ENCODE data around the gene PVR.
"Not testable (repeated sequence)": the region's sequence is repeated elsewhere in the genome, so short reads cannot be mapped to it uniquely, and the experiment has no call there.

Gene PVR

DNA sequence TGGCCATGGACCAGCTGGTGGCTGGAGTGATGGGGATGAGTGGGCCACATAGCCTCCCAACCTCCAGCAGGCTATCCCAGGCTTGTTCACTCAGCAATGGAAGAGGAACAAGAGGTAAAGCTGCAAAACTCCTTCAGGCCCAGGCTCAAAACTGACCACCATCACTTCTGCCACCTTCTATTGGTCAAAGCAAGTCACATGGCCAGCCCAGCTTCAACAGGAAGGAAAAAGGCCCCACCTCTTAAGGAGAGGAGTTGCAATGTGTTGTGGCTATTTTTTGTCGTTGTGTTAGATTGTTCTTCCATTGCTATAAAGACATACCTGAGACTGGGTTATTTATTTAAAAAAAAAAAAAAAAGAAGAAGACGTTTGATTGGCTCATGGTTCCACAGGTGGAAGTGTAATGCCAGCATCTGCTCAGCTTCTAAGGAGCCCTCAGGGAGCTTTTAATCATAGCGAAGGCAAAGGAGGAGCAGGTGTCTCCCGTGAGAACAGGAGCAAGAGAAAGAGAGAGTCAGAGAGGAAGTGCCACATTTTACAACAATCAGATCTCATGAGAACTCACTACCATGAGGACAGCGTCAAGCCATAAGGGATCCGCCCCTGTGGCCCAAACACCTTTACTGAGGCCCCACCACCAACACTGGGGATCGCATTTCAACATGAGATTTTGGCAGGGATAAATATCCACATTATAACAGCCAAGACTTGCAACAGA is 24.9 kb upstream of the PVR start:
- DNase-seq, result no peak

DNA sequence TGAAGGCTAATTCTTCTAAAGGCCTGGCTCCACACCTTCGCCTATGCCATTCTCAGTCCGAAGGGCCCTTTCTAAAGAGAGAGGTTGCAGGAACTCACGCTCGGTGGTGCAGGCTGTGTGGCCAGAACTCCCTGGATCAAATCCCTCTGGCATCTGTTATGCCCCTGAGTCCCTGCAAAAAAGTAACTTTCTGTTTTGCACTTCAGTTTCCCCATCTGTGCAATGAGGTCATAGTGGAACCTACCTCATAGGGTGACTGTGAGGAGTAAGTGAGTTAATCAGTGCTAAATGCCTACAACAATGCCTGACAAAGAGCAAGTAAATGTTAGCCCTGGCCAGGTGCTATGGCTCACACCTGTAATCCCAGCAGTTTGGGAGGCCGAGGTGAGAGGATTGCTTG is 23.0 kb upstream of the PVR start:
- no peak for DNase-seq

DNA sequence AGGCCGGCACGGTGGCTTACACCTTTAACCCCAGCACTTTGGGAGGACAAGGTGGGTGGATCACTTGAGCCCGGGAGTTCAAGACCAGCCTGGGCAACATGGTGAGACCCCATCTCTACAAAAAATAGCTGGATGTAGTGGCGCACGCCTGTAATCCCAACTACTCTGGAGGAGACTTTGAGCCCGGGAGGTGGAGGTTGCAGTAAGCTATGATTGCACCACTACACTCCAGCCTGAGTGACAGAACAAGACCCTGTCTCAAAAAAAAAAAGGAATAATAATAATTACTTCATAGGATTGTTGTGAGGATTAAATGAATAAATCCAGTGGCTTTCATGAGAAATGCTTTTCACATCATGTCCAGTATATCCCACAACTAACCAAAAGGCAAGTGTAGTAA is 22.3 kb upstream of the PVR start:
- DNase-seq, result no peak

DNA sequence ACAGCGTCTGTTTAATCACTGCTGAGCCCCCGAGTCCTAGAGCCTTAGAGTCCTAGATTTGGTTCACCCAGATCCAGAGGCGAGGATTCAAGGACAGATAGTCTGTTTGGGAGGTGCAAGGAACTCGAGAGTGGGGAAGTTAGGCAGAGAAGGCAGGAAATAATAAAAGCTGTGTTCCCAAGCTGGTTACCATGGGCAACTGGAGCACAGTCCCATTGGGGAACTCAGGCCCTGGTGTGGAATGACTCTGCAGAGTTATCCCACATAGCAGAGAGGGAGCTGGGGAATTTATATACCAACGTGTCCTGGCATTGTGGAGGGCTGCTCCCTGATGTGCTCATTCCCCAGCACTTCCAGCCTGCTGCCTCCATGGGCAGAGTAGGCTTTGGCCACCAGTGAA is 20.6 kb upstream of the PVR start:
- DNase-seq, result no peak

DNA sequence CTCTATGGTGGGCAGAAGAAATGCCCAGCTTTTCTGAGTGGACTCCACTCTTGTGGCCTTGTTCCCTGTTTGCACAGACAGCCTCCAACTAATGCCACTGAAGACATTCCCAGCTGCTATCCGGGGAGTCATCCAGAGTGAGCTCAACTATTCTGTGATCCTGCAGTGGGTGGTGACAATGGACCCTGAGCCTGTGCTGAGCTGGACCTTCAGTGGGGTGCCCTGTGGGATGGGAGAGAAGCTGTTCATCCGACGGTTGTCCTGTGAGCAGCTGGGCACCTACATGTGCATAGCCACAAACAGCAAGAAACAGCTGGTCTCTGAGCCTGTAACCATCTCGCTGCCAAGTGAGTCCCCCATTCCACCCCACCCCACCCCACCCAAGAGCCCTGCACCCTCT is 20.1 kb upstream of the PVR start:
- no peak for DNase-seq

DNA sequence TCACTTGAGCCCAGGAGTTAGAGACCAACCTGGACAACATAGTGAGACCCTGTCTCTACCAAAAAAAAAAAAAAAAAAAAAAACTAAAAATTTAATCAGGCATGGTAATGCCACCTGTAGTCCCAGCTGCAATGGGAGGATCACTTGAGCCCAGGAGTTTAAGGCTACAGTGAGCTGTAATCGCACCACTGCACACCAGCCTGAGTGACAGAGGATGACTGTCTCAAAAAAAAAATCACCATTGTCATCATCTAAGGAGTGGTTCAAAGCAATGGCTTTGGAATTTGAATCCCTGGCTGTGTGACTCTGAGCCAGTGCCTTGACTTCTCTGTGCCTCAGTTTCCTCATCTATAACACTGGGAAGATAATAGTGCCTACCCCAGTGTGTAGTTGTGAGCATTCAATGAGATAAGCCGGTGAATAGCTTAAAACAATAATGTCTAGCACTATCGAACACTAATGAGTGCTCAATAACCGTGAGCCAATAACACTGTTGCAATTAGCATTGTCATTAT is 18.8 kb upstream of the PVR start:
- no peak for DNase-seq

DNA sequence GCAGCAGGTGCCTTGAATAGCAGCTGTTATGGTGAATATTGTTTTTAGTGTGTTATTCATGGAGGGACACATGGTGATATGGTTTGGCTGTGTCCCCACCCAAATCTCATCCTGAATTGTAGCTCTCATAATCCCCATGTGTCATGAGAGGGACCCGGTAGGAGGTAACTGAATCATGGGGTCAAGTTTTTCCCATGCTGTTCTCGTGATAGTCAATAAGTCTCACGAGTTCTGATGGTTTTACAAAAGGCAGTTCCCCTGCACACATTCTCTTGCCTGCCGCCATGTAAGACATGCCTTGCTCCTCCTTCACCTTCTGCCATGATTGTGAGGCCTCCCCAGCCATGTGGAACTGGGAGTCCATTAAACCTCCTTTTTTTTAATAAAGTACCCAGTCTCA is 18.1 kb upstream of the PVR start:
- not testable (repeated sequence) for DNase-seq

DNA sequence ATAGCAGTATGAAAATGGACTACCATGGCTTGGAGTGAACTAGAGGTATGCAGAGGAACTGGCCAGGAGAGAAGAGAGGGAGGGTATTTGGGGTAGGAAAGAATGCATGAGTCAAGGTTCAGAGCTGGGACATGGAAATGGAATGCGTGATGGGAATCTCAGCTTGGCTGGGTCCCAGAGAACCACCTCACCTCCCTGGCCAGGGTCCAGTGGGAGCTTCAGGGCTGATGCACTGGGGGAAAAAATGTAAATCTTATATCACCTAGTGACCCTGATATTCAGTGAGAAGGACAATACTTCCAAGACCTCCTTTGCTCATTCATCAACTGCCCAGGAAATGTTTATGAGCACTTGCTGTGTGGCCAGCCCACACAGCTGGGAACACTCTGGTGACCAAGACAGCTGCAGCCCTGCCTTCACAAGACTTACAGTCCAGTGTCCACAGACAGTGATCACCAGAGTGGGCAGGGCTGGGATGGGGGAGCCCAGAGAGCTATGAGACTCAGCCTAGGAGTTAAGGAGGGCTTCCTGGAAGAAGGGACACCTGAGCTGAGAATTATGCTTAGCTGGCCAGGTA is 17.6 kb upstream of the PVR start:
- DNase-seq, result no peak

DNA sequence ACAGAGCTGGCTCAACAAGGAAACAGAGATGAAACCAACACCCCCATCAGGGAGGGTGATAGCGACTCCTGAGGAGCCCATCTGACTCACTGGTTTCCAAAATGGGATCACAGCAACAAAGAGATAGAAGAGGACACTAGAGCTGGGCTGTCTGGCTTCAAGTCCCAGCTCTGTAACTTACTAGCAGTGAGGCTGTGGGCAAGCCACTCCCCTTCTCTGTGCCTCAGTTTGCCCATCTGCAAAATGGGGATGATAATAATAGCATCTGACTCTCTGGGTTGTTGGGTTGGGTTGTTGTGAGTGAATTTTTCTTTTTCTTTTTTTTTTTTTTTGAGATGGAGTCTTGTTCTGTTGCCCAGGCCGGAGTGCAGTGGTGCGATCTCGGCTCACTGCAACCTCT is 16.1 kb upstream of the PVR start:
- no peak for DNase-seq

DNA sequence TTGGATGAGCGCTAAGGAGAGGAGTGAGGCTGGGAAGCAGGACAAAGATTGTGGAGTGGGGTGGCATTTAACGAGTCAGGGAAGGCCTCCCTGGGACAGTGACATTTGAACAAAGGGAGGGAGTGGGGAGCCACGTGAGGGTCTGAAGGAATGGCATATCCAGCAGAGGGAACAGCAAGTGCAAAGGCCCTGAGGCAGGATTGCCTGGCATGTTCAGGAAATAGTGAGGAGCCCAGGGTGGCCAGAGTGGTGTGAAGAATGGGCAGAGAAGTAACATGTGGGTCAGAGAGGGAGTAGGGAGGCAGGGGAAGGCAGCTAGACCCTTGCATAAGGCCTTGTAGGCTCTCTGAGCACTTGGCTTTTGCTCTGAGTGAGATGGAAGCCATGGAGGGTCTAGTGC is 14.9 kb upstream of the PVR start:
- DNase-seq, result no peak

DNA sequence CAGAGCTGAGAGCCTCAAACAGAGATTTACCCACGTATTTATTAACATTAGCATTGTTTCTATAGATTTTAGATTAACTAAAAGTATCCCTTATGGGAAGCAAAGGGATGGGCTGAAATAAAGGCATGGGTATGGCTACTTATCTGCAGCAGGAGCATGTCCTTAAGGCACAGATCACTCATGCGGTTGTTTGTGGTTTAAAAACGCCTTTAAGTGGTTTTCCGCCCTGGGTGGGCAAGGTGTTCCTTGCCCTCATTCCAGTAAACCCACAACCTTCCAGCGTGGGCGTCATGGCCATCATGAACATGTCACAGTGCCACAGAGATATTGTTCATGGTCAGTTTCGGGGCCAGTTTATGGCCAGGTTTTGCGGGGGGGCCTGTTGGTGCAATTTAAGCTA is 12.1 kb upstream of the PVR start:
- not testable (repeated sequence) for DNase-seq

DNA sequence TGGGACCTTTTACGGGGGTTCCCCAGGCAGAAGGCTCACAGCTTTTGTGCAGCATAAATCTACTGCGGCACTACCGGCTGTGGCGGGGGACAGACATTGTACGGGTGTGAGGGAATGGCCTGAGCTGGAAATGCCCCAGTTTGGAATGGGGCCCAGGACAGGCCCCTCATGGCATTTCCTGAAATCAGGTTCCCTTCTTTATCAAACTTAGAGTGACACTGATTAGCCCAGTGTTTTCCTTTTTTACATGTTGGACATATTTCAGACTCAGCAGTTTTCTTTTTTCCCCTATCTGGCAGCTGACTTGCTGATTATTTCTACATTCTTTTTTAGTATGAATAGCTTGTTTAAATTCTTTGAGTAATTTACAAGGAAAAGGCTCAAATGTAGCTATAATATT is 9.7 kb upstream of the PVR start:
- DNase-seq, result not testable (repeated sequence)

DNA sequence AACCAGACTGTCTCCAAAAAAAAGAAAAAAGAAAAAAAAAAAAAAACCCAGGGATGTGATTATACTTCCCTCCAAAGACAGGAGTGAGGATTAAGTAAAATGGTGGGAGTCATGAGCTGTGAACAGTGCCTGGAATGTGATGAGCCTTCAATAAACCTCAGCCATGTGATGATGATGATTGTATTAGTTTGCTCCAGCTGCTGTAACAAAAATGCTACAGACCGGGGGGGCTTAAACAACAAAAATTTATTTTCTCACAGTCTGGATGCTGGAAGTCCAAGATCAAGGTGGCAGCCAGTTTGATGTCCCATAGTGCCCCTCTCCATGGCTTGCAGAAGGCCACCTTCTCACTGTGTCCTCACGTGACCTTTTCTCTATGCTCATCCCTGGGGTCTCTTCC is 8.9 kb upstream of the PVR start:
- no peak for DNase-seq

DNA sequence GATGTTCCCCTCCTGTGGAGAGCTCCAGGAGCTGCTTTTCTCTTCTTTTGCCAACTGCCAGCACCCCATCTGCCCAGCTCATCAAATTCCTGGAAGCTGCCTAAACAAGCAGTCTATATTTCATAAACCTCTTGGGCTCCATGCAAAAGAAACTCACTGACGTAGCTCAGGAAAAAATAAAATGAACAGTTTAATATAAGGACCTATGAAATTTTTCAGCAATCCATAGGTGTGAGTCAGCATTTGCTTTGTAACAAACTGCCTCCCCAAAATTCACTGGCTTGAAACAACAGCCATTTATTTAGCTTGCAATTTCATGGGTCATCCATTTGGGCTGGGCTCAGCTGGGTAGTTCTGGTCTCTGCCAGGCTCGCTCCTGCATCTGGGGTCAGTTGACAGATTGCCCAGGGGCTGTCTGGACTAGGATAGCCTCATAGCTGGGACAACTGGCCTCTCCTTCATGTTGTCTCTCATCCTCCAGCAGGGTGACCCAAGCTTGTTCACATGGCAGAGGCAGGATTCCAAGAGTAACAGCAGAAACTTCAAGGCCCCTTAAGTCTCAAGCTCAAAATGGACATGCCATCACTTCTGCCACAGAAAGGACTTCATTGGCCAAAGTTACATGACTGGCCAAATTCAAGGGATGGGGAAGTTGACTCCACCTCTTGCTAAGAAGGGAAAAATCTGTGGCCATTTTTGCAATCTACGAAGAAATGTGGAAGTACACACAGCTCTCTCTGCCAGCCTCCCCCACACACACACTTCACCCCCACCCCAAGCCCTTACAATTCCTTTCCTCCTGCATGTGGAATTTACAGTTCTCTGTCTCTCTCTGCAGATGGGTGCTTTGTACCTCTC is 7.9 kb upstream of the PVR start:
- DNase-seq, result no peak

DNA sequence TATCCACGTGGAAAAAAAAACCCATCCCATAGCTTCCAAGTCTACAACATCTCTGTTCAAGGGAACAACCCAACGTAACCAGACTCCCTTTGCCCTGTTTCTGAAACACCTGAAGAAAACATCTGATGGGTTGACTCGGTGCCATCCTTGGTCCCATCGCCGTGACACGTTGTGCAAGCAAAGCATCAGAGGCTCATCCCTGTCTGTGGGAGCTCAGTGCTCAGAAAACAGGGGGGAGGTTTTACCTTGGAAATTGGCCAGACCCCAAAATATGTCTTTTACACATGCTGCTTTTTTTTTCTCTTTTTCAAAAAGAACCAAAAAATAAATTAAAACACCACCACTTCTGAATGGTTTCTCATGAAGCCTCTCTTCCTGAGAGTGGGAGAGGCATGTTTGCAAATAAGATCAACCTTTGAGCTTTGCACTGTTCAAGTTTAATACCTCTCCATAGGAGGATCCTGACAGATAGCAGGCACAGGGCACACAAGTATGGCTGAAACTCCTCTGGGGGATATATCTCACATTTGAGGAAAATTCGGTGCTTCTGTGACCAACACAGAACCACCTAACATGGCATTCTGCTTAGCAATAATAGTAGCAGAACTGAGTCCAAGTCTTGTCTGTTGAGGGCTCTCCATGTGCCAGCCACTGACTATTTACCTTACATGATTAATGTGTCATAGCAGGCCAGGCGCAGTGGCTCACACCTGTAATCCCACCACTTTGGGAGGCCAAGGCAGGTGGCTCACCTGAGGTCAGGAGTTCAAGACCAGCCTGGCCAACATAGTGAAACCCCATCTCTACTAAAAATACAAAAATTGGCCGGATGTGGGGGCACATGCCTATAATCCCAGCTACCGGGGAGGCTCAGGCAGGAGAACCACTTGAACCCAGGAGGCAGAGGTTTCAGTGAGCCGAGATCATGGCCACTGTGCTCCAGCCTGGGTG is 7.0 kb upstream of the PVR start:
- DNase-seq, result no peak

DNA sequence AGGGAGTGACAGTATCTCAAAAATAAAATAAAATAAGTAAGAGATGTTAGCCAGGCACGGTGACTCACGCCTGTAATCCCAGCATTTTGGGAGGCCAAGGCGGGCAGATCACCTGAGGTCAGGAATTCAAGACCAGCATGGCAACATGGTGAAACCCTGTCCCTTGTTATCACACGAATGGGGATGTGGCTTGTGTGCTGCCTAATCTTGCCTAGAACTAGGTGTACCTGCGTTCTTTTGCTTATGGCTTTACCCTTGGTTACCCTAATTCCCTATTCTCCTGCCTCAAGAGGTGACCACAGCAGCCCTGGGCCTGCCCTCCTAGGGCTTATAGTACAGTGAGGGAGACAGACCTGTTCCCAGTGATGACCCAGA is 6.3 kb upstream of the PVR start:
- DNase-seq, result no peak

DNA sequence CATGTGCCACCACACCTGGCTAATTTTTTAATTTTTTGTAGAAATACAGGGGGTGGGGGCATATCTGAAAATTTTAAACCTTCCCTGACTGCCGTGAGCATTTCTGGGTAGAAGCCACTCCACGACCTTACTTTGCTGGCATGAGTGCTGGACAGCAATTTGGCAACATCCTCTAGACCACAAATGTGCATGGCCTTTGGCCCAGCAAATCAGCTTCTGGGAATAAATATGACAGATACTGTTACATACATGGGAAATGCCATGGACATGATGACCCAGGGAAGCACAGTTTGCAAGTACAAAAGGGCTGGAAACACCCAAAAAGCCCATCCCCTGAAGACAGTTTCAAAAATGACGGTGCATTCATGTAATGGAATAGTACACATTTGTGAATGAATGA is 3.2 kb upstream of the PVR start:
- DNase-seq, result no peak

DNA sequence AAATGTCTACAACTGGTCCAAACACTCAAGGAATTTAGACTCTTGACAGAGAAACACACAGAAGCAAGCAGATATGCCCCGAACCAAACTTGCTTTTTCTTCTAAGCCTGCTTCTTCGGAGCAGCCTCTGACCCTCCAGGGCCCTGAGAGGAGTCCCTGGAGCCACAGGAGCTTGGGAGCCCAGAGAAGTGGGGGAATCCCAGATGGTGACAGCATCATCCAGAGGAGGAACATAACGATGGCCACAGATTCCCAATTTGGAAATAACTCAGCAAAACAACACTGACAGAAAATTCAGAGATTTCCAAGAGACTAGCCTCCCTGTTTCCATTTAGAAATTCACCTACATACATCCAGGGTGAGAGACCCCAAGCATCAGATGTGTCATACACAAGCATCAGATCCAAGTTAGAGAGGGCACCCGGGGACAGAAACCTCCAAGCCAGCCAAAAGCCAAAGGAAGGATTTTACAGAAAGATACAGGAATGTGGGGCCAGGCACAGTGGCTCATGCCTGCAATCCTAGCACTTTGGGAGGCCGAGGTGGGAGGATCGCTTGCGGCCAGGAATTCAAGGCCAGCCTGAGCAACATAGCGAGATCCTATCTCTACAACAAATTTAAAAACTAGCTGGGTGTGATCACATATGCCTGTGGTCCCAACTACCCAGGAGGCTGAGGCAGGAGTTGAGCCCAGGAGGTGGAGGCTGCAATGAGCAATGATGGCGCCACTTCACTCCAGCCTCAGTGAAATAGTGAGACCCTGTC is 2.0 kb upstream of the PVR start:
- no peak for DNase-seq

DNA sequence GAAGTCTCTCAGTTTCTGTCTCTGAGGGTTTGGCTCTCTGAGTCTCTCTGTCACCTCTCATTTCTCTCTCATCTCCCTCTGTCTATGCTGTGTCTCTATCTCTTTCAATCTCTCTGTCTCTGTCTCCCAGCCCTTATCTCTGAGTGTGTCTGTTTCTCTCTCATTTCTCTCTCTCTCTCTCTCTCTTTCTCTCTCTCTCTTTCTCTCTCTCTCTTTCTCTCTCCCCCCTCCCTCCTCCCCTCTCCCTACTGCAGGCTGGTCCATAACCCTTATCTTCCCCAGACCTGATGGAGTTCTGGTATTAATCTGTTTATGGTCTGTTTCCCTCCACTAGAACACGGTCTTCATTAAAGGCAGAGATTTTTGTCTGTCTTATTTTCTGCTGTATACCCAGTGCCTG is 1.3 kb upstream of the PVR start:
- DNase-seq, result no peak

DNA sequence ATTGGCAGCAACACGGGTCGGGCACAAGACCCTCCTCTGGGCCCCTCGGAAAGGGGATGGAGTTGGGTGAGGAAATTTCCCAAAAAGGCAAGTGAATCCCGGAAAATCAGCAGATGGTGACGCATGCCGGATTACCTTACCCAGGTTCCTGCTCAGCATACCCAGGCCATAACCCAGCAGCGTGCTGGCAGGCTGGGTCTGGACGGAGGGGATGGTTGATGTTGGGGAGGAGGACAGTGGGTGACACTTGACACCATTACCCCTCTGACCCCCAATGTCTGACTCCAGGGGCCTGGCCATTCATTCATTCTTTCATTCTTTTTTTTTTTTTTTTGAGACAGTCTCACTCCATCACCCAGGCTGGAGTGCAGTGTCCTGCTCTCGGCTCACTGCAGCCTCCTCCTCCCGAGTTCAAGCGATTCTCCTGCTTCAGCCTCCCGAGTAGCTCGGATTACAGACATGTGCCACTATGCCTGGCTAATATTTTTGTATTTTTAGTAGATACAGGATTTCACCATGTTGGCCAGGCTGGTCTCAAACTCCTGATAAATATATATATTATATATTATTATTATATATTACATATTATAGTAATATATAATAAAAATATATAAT is 799 bp downstream of the PVR start:
- no peak for DNase-seq

DNA sequence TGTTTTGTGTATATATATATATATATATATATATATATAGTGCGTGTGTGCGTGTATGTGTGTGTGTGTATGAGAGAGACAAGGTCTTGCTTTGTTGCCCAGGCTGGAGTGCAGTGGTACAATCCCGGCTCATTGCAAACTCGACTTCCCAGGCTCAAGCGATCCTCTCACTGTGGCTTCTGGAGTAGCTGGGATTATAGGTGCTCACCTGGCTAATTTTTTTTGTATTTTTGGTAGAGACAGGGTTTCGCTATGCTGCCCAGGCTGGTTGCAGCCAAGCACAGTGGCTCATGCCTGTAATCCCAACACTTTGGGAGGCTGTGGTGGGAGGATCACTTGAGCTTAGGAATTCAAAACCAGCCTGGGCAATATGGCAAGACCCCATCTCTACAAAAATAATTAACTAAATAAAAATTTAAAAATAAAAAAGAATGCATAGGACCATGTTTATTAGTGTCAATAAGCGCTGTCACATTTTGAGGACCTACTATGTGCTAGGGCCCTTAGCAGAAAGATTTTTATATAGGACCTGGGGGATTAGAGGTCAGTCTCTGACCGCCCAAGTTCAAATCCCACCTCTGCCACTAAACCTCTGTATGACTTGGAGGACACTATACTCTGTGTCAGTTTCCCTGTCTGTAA is 1.8 kb downstream of the PVR start:
- no peak for DNase-seq

Measured in activated naive CD4-positive, alpha-beta T cell treated with anti-CD3 and anti-CD28 coated beads, Interleukin-2, amount 50 U/mL, for 16 hours (primary cell).